ENCODE measurements around the gene MYO16.

The MYO16 gene

GRCh38 chr13:109198585-109198984 lies 569.2 kb downstream of the MYO16 start:
- DNase-seq (ENCODE audit: low read depth) = peak; percentile 10
- TF ChIP-seq, protein P1, sequence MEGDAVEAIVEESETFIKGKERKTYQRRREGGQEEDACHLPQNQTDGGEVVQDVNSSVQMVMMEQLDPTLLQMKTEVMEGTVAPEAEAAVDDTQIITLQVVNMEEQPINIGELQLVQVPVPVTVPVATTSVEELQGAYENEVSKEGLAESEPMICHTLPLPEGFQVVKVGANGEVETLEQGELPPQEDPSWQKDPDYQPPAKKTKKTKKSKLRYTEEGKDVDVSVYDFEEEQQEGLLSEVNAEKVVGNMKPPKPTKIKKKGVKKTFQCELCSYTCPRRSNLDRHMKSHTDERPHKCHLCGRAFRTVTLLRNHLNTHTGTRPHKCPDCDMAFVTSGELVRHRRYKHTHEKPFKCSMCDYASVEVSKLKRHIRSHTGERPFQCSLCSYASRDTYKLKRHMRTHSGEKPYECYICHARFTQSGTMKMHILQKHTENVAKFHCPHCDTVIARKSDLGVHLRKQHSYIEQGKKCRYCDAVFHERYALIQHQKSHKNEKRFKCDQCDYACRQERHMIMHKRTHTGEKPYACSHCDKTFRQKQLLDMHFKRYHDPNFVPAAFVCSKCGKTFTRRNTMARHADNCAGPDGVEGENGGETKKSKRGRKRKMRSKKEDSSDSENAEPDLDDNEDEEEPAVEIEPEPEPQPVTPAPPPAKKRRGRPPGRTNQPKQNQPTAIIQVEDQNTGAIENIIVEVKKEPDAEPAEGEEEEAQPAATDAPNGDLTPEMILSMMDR (IDR thresholded peaks at IDR 0.05; ENCODE audit: low read length, missing control alignments) = no peak
- no peak overlapping the region for H3K4me3 ChIP-seq (replicated peaks; ENCODE audit: low read depth, low read length)

DNA sequence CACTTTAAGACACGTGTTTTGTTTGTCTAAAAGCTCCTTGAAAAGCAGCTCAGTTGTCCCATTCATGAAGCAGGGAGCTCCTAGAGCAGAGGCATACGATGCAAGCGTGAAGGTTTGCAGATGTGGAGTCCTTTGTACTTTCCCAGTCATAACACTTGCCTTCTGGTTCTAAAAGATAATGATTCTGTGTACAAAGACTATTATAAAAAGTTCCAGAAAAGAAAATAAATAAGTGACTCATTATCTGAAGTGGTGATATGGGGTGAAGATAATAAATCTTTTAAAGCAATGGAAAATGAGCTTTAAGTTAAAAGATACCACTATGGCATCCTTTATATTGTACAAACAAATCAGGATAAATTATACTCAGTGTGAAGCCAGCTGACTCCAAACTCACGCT lies 569.9 kb downstream of the MYO16 start:
- DNase-seq (ENCODE audit: low read depth) = no peak
- no peak overlapping the region for H3K4me3 ChIP-seq (replicated peaks; ENCODE audit: low read depth, low read length)

DNA sequence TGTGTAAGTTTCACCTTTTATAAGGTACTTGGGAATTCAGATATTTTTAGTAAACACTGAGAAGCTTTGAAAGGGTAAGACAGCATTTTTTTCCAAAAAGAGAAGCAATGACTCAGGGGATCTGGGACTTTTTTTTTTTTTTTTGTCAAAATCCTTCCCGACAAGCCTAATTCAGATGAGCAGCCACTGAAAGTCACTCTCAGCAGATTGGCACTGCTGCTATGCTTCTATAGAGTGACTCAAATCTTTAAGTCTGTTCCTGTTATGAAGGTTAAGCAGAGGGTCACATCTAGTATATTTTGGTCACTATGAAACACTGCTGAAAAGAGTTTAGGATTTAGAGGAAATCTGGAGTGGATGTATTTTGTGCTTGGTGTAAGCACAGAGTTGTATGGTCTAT lies 571.1 kb downstream of the MYO16 start:
- H3K4me3 ChIP-seq (replicated peaks; ENCODE audit: low read depth, low read length) = no peak overlapping the region
- TF ChIP-seq, protein P1 (IDR thresholded peaks at IDR 0.05; ENCODE audit: low read length, missing control alignments) = no peak
- no peak for DNase-seq (ENCODE audit: low read depth)

More for the DNA sequence above, 569.9 kb downstream of the MYO16 start:
- TF ChIP-seq, protein P1 (IDR thresholded peaks at IDR 0.05; ENCODE audit: low read length, missing control alignments) = no peak

- TF ChIP-seq, protein P1 (IDR thresholded peaks at IDR 0.05; ENCODE audit: low read length, missing control alignments) = no peak
- no peak for DNase-seq (ENCODE audit: low read depth)
These were observed 574.2 kb downstream of the MYO16 start for GRCh38 chr13:109203587-109203986.

DNA sequence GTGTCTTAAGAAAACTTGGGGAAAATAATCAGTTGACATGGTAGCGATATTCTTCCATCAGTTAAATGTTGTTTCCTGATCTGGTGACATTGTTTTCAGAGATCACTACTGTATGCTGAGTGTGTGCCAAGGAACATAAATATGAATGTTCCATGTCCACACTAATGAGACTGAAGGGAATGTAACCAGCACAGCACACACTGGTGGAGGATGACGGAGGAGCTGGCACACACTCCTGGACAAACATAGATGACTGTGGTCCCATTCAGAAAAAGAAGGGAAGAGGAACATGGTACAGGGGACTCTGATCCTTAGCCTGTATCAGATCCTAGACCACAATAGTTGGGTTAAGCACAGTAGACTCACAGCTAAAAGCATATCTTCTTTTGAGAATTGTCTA lies 574.8 kb downstream of the MYO16 start:
- no peak for DNase-seq (ENCODE audit: low read depth)
- TF ChIP-seq, protein P1 (IDR thresholded peaks at IDR 0.05; ENCODE audit: low read length, missing control alignments) = no peak
- no peak overlapping the region for H3K4me3 ChIP-seq (replicated peaks; ENCODE audit: low read depth, low read length)

More at GRCh38 chr13:109203587-109203986, 574.2 kb downstream of the MYO16 start:
- H3K4me3 ChIP-seq (replicated peaks; ENCODE audit: low read depth, low read length) = no peak overlapping the region

DNA sequence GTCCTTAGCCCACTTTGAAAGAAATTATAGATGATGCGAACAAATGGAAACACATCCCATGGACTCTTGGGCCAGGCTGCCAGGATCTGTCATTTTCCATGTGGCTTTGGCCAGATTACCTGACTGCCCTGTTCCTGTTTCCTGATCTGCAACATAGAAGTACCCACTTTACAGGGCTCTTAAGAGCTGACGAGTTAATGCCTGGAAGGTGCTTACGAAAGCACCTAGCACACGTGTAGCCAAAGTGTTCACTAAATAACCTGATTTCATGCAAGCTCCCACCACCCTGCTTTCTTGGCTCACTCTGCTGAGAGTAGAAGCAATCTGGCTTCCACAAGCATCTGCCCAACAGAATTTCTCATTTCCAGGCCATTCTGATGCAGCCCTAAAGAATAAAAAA lies 575.2 kb downstream of the MYO16 start:
- DNase-seq (ENCODE audit: low read depth) = no peak
- TF ChIP-seq, protein P1 (IDR thresholded peaks at IDR 0.05; ENCODE audit: low read length, missing control alignments) = no peak
- no peak overlapping the region for H3K4me3 ChIP-seq (replicated peaks; ENCODE audit: low read depth, low read length)

DNA sequence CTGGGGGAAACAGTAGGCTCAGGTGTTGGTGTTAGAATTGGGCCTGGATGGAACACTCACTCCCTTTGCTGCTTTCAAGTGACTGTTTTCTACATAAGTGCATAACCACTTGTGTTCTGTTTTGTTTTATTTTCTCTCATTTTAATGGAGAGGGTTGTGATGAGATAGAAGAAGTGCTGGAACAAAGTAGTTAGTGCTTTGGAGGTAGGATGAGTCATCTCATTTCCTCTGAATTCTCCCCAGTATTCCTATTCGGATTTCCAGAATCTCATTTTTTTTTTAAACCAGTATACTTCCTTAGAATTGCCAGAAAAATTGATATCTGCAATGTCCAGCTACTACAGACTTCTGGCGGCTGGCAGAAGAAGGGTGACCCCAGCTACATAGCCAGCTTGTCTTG lies 575.9 kb downstream of the MYO16 start:
- TF ChIP-seq, protein P1 (IDR thresholded peaks at IDR 0.05; ENCODE audit: low read length, missing control alignments) = no peak
- no peak overlapping the region for H3K4me3 ChIP-seq (replicated peaks; ENCODE audit: low read depth, low read length)
- peak; percentile 18 for DNase-seq (ENCODE audit: low read depth)

Measured in fibroblast of pulmonary artery (primary cell).